Neural progenitor cell (in vitro differentiated cells): ENCODE measurements around the gene CA12. TPM values are rescaled to one million over a fixed set of nuclear protein-coding genes. Genes with fewer than 3 reads are reported as not detected.
"Not testable (repeated sequence)": the region's sequence is repeated elsewhere in the genome, so short reads cannot be mapped to it uniquely, and the experiment has no call there.

Source experiments
- DNase-seq: peaks from one replicate; pipeline ENCODE4 v3.0.0-alpha.2; 2016; ENCODE audit warnings: low spot score
- H2AFZ ChIP-seq: fragments of 200-600 bp; sonication (generic); replicated peaks from 2 replicates; pipeline ENCODE4 v1.6.1; 2016; ENCODE audit warnings: antibody characterized with exemption
- H3F3A ChIP-seq: fragments of 200-600 bp; sonication (generic); 2 replicates; pipeline ENCODE4 v1.6.1; 2016; ENCODE audit warnings: antibody characterized with exemption, low read depth
- H3K27ac ChIP-seq: fragments of 200-600 bp; sonication (generic); 2 replicates; pipeline ENCODE4 v1.5.1; 2016; ENCODE audit warnings: mild to moderate bottlenecking
- H3K27me3 ChIP-seq: fragments of 200-600 bp; sonication (generic); 2 replicates; pipeline ENCODE4 v1.6.1; 2016; ENCODE audit warnings: mild to moderate bottlenecking, moderate library complexity
- H3K36me3 ChIP-seq: fragments of 200-600 bp; sonication (generic); 2 replicates; pipeline ENCODE4 v1.5.1; 2016
- H3K4me1 ChIP-seq: fragments of 200-600 bp; sonication (generic); 2 replicates; pipeline ENCODE4 v1.6.1; 2016; ENCODE audit warnings: mixed run types
- H3K4me2 ChIP-seq: fragments of 200-600 bp; sonication (generic); 2 replicates; pipeline ENCODE4 v1.6.1; 2016
- H3K4me3 ChIP-seq: fragments of 200-600 bp; sonication (generic); 2 replicates; pipeline ENCODE4 v1.5.1; 2016
- H3K79me2 ChIP-seq: fragments of 200-600 bp; sonication (generic); 2 replicates; pipeline ENCODE4 v1.6.1; 2016; ENCODE audit warnings: low read depth
- H3K9ac ChIP-seq: fragments of 200-600 bp; sonication (generic); 2 replicates; pipeline ENCODE4 v1.6.1; 2016
- H3K9me3 ChIP-seq: fragments of 200-600 bp; sonication (generic); 2 replicates; pipeline ENCODE4 v1.5.1; 2016; ENCODE audit warnings: low read depth
- H4K20me1 ChIP-seq: fragments of 200-600 bp; sonication (generic); 2 replicates; pipeline ENCODE4 v1.6.1; 2016; ENCODE audit warnings: low read depth
- H3K27ac Mint-ChIP-seq: 3 replicates; pipeline ENCODE4 v1.8.0; 2021; ENCODE audit warnings: mixed read lengths
- H3K27me3 Mint-ChIP-seq: 2 replicates; pipeline ENCODE4 v1.8.0; 2022; ENCODE audit warnings: low read depth, mild to moderate bottlenecking, inconsistent platforms, moderate library complexity, mixed read lengths; ENCODE audit not compliant: insufficient read depth
- H3K36me3 Mint-ChIP-seq: 3 replicates; pipeline ENCODE4 v1.8.0; 2021; ENCODE audit warnings: mixed read lengths
- H3K4me1 Mint-ChIP-seq: 3 replicates; pipeline ENCODE4 v1.8.0; 2021; ENCODE audit warnings: mixed read lengths
- H3K4me3 Mint-ChIP-seq: 3 replicates; pipeline ENCODE4 v1.8.0; 2021; ENCODE audit warnings: mild to moderate bottlenecking, moderate library complexity, mixed read lengths
- H3K9me3 Mint-ChIP-seq: 3 replicates; pipeline ENCODE4 v1.8.0; 2020; ENCODE audit warnings: mixed read lengths
- CTCF ChIP-seq: fragments of 200-600 bp; sonication (generic); IDR thresholded peaks from 2 replicates; pipeline ENCODE4 v1.5.1; 2017; ENCODE audit warnings: antibody characterized with exemption, mild to moderate bottlenecking
- EZH2 ChIP-seq: fragments of 200-600 bp; sonication (generic); IDR thresholded peaks from 2 replicates; pipeline ENCODE4 v1.6.1; 2017; ENCODE audit warnings: antibody characterized with exemption, mild to moderate bottlenecking, moderate library complexity
- EZH2phosphoT487 ChIP-seq: fragments of 200-600 bp; sonication (generic); IDR thresholded peaks from 2 replicates; pipeline ENCODE4 v1.6.1; 2017; ENCODE audit warnings: antibody characterized with exemption
- total RNA-seq: library from RNA; depleted of rRNA; stranded (reverse); fragments of >200 nt; gene quantifications from 2 replicates; pipeline ENCODE4 v1.2.3, GENCODE V29; 2015; ENCODE audit warnings: low replicate concordance

CA12 gene
- total RNA-seq, 1 donor from 2014 or later = 0.45 TPM

DNA sequence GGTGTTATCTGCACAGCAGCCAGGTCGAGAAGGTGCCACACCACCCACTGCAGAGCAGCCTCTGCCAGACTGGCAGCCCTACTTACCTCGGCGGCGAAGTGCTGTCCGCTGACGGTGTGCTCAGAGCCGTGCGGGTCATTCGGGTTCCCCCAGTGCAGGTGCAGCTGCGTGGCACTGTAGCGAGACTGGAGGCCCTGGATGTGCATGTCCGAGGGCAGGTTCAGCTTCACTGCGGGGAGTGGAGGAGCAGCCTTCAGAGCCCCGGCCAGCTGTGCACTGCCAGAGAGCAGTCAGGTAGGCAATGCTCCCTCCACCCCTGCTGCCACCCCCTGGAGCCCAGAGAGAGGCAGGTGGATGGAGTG lies 36.3 kb downstream of the CA12 start:
- TF ChIP-seq EZH2 (no peak), CTCF (no peak), EZH2phosphoT487 (no peak)
- Mint-ChIP-seq H3K27me3 (peaks cover 21% of the 10 kb centered on the region), H3K4me3 (no peak overlapping the region), H3K4me1 (peaks cover 59% of the 10 kb centered on the region), H3K36me3 (no peaks in the 10 kb centered on the region), H3K27ac (no peak overlapping the region), H3K9me3 (peaks cover 2% of the 10 kb centered on the region)
- no peak for DNase-seq
- Histone ChIP-seq H3K79me2 (no peaks in the 10 kb centered on the region), H3K27ac (no peak overlapping the region), H3K9me3 (no peaks in the 10 kb centered on the region), H3K4me3 (no peak overlapping the region), H3K4me2 (no peak overlapping the region), H3K27me3 (peaks cover 47% of the 10 kb centered on the region), H2AFZ (no peak overlapping the region), H3K4me1 (peaks cover 42% of the 10 kb centered on the region), H3K9ac (no peak overlapping the region), H3F3A (no peaks in the 10 kb centered on the region), H3K36me3 (no peaks in the 10 kb centered on the region), H4K20me1 (peaks cover 3% of the 10 kb centered on the region)

GRCh38 chr15:63344731-63345390 lies 36.8 kb downstream of the CA12 start:
- Histone ChIP-seq H3K27ac (no peak overlapping the region), H3K4me2 (no peak overlapping the region), H3K9me3 (no peaks in the 10 kb centered on the region), H4K20me1 (peaks cover 3% of the 10 kb centered on the region), H3K4me3 (no peak overlapping the region), H3K4me1 (peaks cover 46% of the 10 kb centered on the region), H3K9ac (no peak overlapping the region), H3K79me2 (no peaks in the 10 kb centered on the region), H3F3A (no peaks in the 10 kb centered on the region), H3K36me3 (no peaks in the 10 kb centered on the region), H3K27me3 (peaks cover 52% of the 10 kb centered on the region), H2AFZ (no peak overlapping the region)
- no peak for DNase-seq
- Mint-ChIP-seq H3K4me1 (peaks cover 64% of the 10 kb centered on the region), H3K36me3 (no peaks in the 10 kb centered on the region), H3K9me3 (peaks cover 2% of the 10 kb centered on the region), H3K27me3 (peaks cover 25% of the 10 kb centered on the region), H3K27ac (no peak overlapping the region), H3K4me3 (no peak overlapping the region)
- TF ChIP-seq CTCF (no peak), EZH2phosphoT487 (no peak), EZH2 (no peak)

- Mint-ChIP-seq H3K4me3 (peak overlapping the region; percentile 25), H3K27me3 (peaks cover 22% of the 10 kb centered on the region), H3K4me1 (peaks cover 58% of the 10 kb centered on the region)
- H3K36me3 ChIP-seq, H3K4me3 ChIP-seq, H3K79me2 ChIP-seq, H3K27ac ChIP-seq, H3F3A ChIP-seq, H3K9me3 Mint-ChIP-seq, H3K9me3 ChIP-seq, H3K27ac Mint-ChIP-seq, H3K9ac ChIP-seq, H3K36me3 Mint-ChIP-seq, H4K20me1 ChIP-seq, H2AFZ ChIP-seq: not testable (repeated sequence)
- H3K4me1 ChIP-seq = peaks cover 46% of the 10 kb centered on the region
- DNase-seq = peak; percentile 72
- peaks cover 65% of the 10 kb centered on the region for H3K27me3 ChIP-seq
- peak overlapping the region; percentile 24 for H3K4me2 ChIP-seq
- peak; percentile 11 for TF ChIP-seq EZH2phosphoT487
These were observed 38.6 kb downstream of the CA12 start for GRCh38 chr15:63342996-63343562.

DNA sequence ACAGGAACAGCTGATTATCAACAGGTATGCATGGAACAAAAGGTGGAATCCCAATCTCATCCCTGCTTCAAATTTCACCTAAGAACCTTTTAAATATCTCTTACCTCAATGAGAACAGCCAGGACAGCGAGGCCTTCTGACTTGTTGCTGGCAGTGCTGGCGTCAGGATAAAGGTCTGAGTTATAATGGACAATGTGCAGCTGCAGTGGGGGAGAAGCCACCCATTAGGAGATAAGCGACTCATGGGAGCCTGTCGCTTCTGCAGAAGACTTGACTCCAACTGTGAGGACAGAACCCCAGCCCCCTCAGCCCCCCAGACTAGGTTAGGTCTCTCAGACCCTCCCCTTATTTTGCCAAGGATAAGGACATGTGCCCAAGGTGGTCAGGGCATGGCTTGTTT lies 39.7 kb downstream of the CA12 start:
- Histone ChIP-seq H3K4me1 (peaks cover 40% of the 10 kb centered on the region), H3K4me3 (no peak overlapping the region), H3K79me2 (no peaks in the 10 kb centered on the region), H3K9ac (no peak overlapping the region), H3K27me3 (peaks cover 65% of the 10 kb centered on the region), H3F3A (no peaks in the 10 kb centered on the region), H3K27ac (no peak overlapping the region), H3K4me2 (no peak overlapping the region), H3K9me3 (no peaks in the 10 kb centered on the region), H4K20me1 (peaks cover 3% of the 10 kb centered on the region), H3K36me3 (no peaks in the 10 kb centered on the region), H2AFZ (no peak overlapping the region)
- Mint-ChIP-seq H3K36me3 (peaks cover 2% of the 10 kb centered on the region), H3K9me3 (peaks cover 2% of the 10 kb centered on the region), H3K27me3 (peaks cover 22% of the 10 kb centered on the region), H3K4me3 (no peak overlapping the region), H3K4me1 (peaks cover 47% of the 10 kb centered on the region), H3K27ac (no peak overlapping the region)
- TF ChIP-seq EZH2phosphoT487 (no peak), EZH2 (no peak), CTCF (no peak)
- DNase-seq = no peak
